HUES48 (cell line): ENCODE results near the gene LTC4S.

Experiments
- H3K27ac ChIP-seq: one replicate; pipeline ENCODE4 v1.7.0; 2013; ENCODE audit warnings: low read depth, low read length, inconsistent platforms
- H3K27me3 ChIP-seq: 2 replicates; pipeline ENCODE4 v1.6.1; 2013; ENCODE audit warnings: mild to moderate bottlenecking, low read length; ENCODE audit not compliant: control insufficient read depth, insufficient read depth
- H3K36me3 ChIP-seq: 2 replicates; pipeline ENCODE4 v1.6.1; 2013; ENCODE audit warnings: low read length; ENCODE audit not compliant: control insufficient read depth, insufficient read depth
- H3K4me1 ChIP-seq: 2 replicates; pipeline ENCODE4 v1.6.1; 2013; ENCODE audit warnings: mild to moderate bottlenecking, low read length; ENCODE audit not compliant: control insufficient read depth, insufficient read depth
- H3K4me3 ChIP-seq: 2 replicates; pipeline ENCODE4 v1.5.1; 2013; ENCODE audit warnings: mild to moderate bottlenecking, low read depth, low read length
- H3K9ac ChIP-seq: 2 replicates; pipeline ENCODE4 v1.6.1; 2013; ENCODE audit warnings: mild to moderate bottlenecking, low read depth, low read length, moderate library complexity
- H3K9me3 ChIP-seq: 2 replicates; pipeline ENCODE4 v1.6.1; 2013; ENCODE audit warnings: low read length; ENCODE audit not compliant: control insufficient read depth, insufficient read depth

The LTC4S gene

DNA sequence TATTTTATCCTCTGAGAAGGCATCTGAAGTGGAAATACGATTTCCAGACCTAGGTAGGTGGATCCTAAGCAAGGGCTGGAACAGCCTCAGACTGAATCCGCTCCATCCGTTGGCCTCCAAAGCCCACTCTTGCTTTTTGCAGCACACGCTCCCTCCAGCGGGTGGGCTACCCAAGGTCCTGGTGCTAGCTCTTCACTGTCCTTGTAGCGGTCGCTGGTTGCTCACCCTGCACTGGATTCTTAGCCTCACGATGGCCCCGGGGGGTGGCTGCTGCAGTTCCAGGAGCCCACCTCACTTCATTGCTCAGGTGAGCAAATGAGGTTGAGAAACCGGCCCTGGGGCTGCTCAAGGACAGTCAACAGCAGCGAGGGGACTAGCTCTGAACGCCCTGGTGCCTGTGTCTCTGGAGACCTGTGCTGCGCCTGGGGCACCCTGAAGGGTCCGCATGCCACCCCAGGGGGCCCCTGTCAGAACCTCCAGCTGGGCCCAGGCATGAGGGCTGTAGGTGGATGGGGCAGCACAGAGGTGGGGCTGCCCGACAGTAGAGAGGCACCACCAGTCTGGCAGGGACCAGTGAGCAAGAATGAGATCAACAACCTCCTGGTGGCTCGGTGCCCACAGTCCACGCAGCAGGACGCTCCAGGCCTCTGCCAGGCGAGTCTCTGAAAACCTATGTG lies 8.6 kb downstream of the LTC4S start:
- Histone ChIP-seq H3K36me3 (peaks cover 32% of the 10 kb centered on the region), H3K9ac (no peak overlapping the region), H3K27me3 (no peaks in the 10 kb centered on the region), H3K27ac (no peak overlapping the region), H3K4me1 (peaks cover 25% of the 10 kb centered on the region), H3K4me3 (no peak overlapping the region), H3K9me3 (no peaks in the 10 kb centered on the region)

DNA sequence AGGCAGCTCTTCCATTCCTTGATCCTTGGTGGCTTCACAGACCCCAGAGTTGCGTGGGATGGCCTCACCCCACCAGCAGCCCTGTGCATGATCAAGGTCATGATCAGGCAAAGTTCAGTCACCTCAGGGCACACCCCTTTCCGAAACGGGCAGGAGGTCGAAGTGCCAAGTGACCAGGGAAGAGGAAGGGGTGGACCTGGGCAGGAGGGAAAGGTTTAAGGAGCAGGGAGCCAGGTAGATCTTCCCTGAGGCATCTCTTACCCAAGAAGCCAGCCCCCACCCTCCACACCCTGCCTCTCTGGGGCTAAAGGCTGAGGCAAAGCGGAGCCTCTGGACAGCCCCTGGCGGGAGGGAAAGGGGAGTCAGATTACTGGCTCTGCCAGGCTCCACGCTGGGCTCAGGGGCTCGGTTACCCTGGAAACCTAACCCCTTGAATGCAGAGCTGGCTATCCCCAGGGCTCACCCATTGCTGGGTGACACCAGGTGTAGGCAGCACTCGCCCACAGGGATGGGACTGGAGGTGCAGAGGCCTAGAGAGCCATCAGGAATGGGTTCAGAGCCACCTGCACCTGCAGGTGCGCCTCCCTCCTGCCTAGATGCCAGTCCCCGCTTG lies 9.3 kb downstream of the LTC4S start:
- peaks cover 24% of the 10 kb centered on the region for H3K36me3 ChIP-seq
- H3K9me3 ChIP-seq = no peaks in the 10 kb centered on the region
- peaks cover 25% of the 10 kb centered on the region for H3K4me1 ChIP-seq
- H3K4me3 ChIP-seq = no peak overlapping the region
- H3K27me3 ChIP-seq = no peaks in the 10 kb centered on the region
- H3K9ac ChIP-seq = no peak overlapping the region
- H3K27ac ChIP-seq = no peak overlapping the region

DNA sequence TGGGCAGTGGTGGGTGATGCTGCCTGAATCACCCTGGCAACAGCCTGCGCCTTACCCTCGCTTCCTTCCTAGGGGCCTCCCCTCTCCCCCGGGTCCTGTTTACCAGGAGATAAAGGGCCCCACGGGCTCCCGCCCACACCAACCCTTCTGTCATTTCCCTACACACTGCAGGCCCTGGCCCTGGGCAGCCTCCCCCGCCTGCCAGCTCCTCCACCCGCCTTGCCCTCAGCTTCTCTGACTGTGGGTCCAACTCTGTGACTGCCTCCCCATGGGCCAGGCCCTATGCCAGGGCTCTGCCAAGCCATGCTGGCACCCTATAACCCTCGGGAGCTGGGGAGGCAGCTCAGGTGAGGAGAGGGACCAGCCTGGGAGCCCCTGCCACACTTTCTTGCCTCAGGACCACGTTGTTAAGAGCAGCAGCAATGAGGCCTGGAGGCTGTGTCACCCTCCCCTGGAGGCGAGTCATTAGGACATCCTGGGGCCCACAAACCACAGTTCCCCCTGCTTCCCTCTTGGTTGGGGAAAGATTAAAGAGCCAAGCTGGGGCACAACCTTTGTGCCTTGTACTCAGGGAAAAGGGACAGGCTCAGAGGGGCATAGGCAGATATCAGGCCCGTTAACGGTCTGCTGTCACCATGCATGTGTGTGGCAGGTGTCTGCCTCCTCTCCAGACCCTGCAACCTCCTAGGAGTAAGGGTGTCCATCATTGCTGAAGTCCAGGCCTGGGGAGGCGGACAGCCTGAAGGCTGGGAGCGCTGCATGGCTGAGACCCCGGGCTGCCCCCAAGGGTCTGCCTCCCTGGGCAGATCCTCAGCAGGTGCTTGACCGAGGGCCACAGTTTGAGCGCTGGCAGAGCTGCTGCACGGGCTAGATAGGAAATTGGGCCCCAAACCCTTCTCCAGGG lies 10.1 kb downstream of the LTC4S start:
- Histone ChIP-seq H3K27ac (no peak overlapping the region), H3K36me3 (peaks cover 16% of the 10 kb centered on the region), H3K4me1 (peaks cover 25% of the 10 kb centered on the region), H3K9me3 (no peaks in the 10 kb centered on the region), H3K27me3 (no peaks in the 10 kb centered on the region), H3K9ac (no peak overlapping the region), H3K4me3 (no peak overlapping the region)

DNA sequence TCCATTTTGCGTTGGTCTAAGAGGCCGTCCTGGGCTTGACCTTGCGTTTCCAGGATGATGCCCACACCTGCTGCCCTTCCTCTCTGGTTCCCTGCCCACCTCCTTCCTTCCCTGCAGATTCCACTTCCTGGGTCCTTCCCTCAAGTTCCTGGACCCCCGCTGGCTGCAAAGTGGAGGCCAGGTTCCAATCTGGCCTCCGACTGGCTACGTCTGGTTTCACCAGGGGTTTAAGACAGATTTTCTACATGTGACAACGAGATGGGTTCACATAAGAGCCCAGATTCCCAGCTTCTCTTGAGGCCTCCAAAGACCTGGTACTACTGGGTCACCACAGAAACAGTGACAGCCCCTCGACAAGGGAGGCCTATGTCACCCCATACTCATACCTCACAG lies 10.8 kb downstream of the LTC4S start:
- no peak overlapping the region for H3K27ac ChIP-seq
- peaks cover 25% of the 10 kb centered on the region for H3K4me1 ChIP-seq
- H3K9me3 ChIP-seq = no peaks in the 10 kb centered on the region
- no peak overlapping the region for H3K9ac ChIP-seq
- no peaks in the 10 kb centered on the region for H3K27me3 ChIP-seq
- no peak overlapping the region for H3K4me3 ChIP-seq
- H3K36me3 ChIP-seq = peaks cover 9% of the 10 kb centered on the region

DNA sequence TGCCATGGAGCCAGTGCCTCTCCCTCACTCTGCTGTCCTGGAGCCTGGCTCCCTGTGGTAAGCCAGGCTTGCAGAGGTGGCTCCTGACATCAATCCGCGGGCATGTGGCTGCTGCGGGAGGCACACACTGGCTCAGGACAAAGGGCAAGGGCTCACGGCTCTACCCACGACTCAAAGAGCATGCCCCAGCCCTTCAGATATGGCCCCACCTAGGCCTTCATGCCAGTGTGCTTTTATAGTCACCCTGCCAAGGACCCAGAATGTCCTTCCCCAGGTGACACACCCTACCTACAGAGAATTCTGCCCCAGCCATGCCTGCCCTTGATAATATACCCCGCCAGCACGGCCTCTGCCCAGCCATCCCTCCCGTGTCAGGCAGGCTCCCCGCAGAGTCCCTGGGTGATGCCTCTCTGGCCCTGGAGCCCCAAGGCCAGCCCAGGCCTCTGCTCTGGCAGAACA lies 11.3 kb downstream of the LTC4S start:
- Histone ChIP-seq H3K4me1 (peaks cover 25% of the 10 kb centered on the region), H3K27ac (no peak overlapping the region)

DNA sequence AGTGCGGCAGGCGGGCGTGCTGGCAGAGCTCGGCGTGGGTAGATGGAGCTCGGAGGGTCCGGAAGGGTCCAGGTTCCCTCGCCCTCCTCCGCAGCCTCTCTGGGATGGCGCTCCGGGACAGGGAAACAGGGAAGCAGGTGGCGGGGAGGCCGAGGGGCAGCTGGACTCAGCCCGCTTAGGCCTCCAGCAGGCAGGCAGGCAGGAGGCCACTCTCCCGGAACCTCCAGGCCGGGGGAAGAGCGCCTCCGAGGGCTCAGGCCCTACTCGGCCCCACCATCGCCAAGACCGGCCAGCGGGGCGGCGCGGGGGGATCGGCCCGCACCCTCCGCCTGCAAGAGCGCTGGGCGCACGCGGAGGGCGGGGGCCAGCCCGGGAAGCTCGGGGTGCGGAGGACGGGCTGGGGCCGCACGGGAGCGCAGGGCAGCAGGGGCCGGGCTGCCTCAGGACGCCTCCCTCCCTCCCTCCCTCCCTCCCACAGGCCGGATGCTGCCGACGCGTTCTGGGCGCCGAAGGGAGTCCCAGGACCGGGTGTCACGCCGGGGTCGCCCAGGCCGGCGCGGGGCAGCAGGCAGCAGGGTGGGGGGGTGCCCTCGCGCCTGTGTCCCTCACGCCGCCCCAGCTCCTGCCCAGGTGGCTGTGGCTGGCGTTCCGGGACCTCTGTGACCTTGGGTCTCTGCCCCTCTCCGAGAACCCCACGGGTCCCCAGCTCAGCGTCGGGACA lies 11.9 kb downstream of the LTC4S start:
- H3K9ac ChIP-seq = peak overlapping the region; percentile 55; the same call in 1 of the 2 replicates
- peaks cover 25% of the 10 kb centered on the region for H3K4me1 ChIP-seq
- H3K36me3 ChIP-seq = no peaks in the 10 kb centered on the region; the same call in 1 of the 2 replicates
- peak overlapping the region; percentile 51 for H3K27ac ChIP-seq
- no peaks in the 10 kb centered on the region for H3K9me3 ChIP-seq
- peak overlapping the region; percentile 72 for H3K4me3 ChIP-seq
- no peaks in the 10 kb centered on the region for H3K27me3 ChIP-seq

More for the DNA sequence above, 11.3 kb downstream of the LTC4S start:
- Histone ChIP-seq H3K36me3 (peaks cover 4% of the 10 kb centered on the region), H3K9ac (peak overlapping the region; percentile 55; the same call in 1 of the 2 replicates), H3K27me3 (no peaks in the 10 kb centered on the region), H3K9me3 (no peaks in the 10 kb centered on the region), H3K4me3 (peak overlapping the region; percentile 72)

DNA sequence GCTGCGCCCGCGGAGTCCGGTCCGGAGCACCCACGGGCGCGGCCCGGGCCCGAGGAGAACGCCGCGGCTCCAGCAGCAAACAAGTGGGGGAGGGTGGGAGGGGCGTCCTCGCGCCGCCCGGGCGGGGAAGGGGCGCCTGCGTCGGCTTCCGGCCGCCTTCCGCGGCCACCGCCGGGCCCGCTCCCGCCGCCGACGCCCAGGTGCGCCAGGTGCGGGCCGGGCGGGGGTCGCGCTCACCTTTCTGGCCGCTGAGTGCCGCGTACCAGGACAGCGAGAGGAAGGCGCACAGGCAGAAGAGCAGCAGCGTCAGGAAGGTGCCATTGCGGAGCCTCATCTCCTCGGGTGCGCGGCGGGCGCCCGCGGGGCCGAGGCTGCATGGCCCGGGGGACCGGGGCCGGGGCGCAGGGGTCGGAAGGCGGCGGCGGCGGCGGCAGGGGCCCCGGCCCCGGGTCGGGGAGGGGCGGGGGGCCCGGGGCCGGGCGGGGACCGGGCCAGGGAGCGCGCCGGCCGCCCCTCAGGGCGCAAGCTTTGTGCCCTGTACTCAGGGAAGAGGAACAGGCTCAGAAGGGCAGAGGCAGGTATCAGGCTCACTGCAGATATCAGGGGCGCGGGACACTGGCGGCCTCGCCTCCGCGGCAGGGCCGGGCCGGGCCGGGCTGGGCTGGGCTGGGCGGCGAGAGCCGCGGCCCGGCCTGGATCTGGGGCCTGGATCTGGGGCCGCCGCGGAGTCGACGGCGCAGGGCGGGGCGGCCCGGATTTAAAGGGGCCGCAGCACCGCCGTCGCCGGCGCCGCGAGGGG lies 12.7 kb downstream of the LTC4S start, which contains the start of gene MGAT4B:
MGAT4B (minus strand) TSS at position 617 of the 799 bp plus-strand sequence; CDS start at position 334, 283 bp downstream.
- H3K27me3 ChIP-seq = no peaks in the 10 kb centered on the region
- H3K9ac ChIP-seq = peak within 1 kb of the TSS; percentile 66; the same call in 1 of the 2 replicates
- peaks cover 25% of the 10 kb centered on the region for H3K4me1 ChIP-seq
- H3K9me3 ChIP-seq = no peaks in the 10 kb centered on the region
- peak within 1 kb of the TSS; percentile 72 for H3K4me3 ChIP-seq
- H3K36me3 ChIP-seq = no peaks in the 10 kb centered on the region
- peak within 1 kb of the TSS; percentile 61 for H3K27ac ChIP-seq

DNA sequence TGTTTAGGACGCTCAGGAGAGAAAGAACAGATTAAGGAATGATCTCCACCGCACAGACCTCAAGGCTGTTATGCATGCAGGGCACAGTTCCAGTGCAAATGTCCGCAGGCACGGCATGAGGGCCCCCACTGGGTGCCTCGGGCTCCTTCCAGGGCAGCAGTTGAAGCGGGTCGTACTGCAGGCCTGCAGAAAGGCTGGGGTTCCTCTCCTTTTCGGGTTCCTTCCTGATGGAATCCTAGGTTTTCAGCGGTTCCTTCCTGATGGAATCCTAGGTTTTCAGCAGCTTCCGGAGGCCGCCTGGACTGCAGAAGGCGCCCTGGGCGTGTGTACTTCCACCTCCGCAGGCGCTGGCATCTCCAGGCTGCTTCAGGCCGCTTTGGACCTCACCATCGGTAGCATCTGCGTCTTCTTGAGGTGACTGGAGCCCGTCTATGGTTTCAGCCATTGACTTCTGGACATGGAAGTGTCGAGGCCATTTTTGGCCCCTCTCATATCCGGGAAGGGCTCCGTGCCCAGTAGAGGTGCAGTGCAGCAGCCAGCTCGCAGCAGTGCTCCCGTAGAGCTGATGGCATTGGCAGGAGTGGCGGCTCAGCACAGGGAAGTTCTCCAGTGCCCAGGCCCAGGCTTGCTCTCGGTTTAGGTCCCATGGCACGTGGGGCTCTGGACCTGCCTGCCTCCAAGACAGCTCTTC lies 18.5 kb downstream of the LTC4S start:
- Histone ChIP-seq H3K4me3 (no peak overlapping the region), H3K9me3 (no peaks in the 10 kb centered on the region), H3K9ac (no peak overlapping the region), H3K4me1 (peaks cover 7% of the 10 kb centered on the region; the same call in 1 of the 2 replicates), H3K36me3 (peaks cover 10% of the 10 kb centered on the region), H3K27ac (no peak overlapping the region), H3K27me3 (peaks cover 2% of the 10 kb centered on the region; the same call in 1 of the 2 replicates)

DNA sequence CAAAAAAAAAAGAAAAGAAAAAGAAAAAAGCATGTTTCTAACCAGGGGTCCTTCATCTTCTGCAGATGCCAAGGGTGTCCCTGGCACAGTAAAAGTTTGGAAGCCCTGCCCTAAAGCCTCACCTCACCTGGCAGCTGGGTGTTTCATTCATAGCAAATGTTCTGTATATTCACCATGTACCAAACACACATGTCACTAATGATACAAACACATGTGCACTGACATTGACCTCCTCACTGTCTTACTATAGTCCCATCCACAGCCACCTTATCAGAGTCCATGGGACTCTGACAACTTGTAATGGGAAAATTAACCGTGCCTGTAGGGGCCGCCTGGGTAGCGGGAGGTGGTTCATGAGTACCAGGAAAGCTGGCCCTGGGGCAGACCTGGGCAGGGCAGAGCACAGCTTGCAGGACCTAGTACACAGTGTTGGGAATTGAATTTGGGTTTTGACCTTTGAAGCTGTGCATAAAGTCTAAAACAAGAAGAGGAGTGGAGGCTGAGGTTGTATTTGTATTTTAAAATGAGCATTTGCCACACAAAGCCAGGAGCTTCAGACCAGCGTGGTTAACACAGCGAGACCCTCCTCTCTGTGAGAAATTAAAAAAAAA lies 19.3 kb downstream of the LTC4S start:
- Histone ChIP-seq H3K27ac (no peak overlapping the region), H3K36me3 (peaks cover 10% of the 10 kb centered on the region), H3K4me3 (no peak overlapping the region), H3K4me1 (peaks cover 9% of the 10 kb centered on the region), H3K27me3 (peaks cover 2% of the 10 kb centered on the region; the same call in 1 of the 2 replicates), H3K9me3 (no peaks in the 10 kb centered on the region), H3K9ac (no peak overlapping the region)
